ENCODE measurements around the gene HS3ST4.

- no peak for TF ChIP-seq CTCF (IDR thresholded peaks at IDR 0.05; ENCODE audit: insufficient read depth, low read depth, low read length)
- TF ChIP-seq EZH2 (IDR thresholded peaks at IDR 0.05; ENCODE audit: insufficient read depth, low read length) = no peak
These were observed 12.2 kb upstream of the HS3ST4 start for GRCh38 chr16:25679511-25679910.

Measured in astrocyte (in vitro differentiated cells and primary cell).